Osteoblast (primary cell): ENCODE measurements around the gene CCDC66. TPM values are rescaled to one million over a fixed set of nuclear protein-coding genes. Genes with fewer than 3 reads are reported as not detected.

Source experiments
- DNase-seq: peaks from one replicate; pipeline ENCODE4 v3.0.0; 2011; ENCODE audit warnings: low spot score, mixed read lengths; ENCODE audit not compliant: insufficient read length; ENCODE audit errors: missing footprints
- H2AFZ ChIP-seq: 2 replicates; pipeline ENCODE4 v1.6.0; 2011; ENCODE audit warnings: mild to moderate bottlenecking, low read length
- H3K27ac ChIP-seq: 2 replicates; pipeline ENCODE4 v1.5.1; 2011; ENCODE audit warnings: mild to moderate bottlenecking, low read depth, low read length, moderate library complexity
- H3K27me3 ChIP-seq: 2 replicates; pipeline ENCODE4 v1.6.0; 2012; ENCODE audit warnings: mild to moderate bottlenecking, control low read depth, inconsistent platforms, low read length, moderate library complexity; ENCODE audit not compliant: insufficient read depth
- H3K36me3 ChIP-seq: 2 replicates; pipeline ENCODE4 v1.5.1; 2011; ENCODE audit warnings: mild to moderate bottlenecking, low read length, control low read depth, moderate library complexity; ENCODE audit not compliant: insufficient read depth
- H3K4me1 ChIP-seq: 2 replicates; pipeline ENCODE4 v1.5.1; 2011; ENCODE audit warnings: mild to moderate bottlenecking, low read length, control low read depth, moderate library complexity; ENCODE audit not compliant: insufficient read depth
- H3K4me2 ChIP-seq: 2 replicates; pipeline ENCODE4 v1.6.0; 2011; ENCODE audit warnings: mild to moderate bottlenecking, low read length; ENCODE audit not compliant: insufficient read depth
- H3K4me3 ChIP-seq: fragments of 200-600 bp; sonication (generic); 3 replicates; pipeline ENCODE4 v1.5.1; 2012; ENCODE audit warnings: mild to moderate bottlenecking, low read length, inconsistent platforms; ENCODE audit not compliant: insufficient read depth
- H3K79me2 ChIP-seq: 2 replicates; pipeline ENCODE4 v1.6.0; 2012; ENCODE audit warnings: mild to moderate bottlenecking, low read length, control low read depth, inconsistent platforms; ENCODE audit not compliant: insufficient read depth
- H3K9me3 ChIP-seq: 2 replicates; pipeline ENCODE4 v1.5.1; 2011; ENCODE audit warnings: low read depth, low read length, control low read depth
- H4K20me1 ChIP-seq: 2 replicates; pipeline ENCODE4 v1.6.0; 2012; ENCODE audit warnings: mild to moderate bottlenecking, low read length, control low read depth; ENCODE audit not compliant: insufficient read depth
- total RNA-seq: library from RNA; depleted of rRNA; stranded (reverse); fragments of >200 nt; gene quantifications from 2 replicates; pipeline ENCODE4 v1.2.3, GENCODE V29; 2012
- TF ChIP-seq, protein P1 (sequence below): IDR thresholded peaks from 2 replicates; pipeline ENCODE4 v1.5.1; 2011; ENCODE audit warnings: mild to moderate bottlenecking, low read depth, low read length, moderate library complexity; ENCODE audit errors: extremely low read depth

Gene CCDC66
- 34.7 and 48.0 TPM in 2 replicates for total RNA-seq

DNA sequence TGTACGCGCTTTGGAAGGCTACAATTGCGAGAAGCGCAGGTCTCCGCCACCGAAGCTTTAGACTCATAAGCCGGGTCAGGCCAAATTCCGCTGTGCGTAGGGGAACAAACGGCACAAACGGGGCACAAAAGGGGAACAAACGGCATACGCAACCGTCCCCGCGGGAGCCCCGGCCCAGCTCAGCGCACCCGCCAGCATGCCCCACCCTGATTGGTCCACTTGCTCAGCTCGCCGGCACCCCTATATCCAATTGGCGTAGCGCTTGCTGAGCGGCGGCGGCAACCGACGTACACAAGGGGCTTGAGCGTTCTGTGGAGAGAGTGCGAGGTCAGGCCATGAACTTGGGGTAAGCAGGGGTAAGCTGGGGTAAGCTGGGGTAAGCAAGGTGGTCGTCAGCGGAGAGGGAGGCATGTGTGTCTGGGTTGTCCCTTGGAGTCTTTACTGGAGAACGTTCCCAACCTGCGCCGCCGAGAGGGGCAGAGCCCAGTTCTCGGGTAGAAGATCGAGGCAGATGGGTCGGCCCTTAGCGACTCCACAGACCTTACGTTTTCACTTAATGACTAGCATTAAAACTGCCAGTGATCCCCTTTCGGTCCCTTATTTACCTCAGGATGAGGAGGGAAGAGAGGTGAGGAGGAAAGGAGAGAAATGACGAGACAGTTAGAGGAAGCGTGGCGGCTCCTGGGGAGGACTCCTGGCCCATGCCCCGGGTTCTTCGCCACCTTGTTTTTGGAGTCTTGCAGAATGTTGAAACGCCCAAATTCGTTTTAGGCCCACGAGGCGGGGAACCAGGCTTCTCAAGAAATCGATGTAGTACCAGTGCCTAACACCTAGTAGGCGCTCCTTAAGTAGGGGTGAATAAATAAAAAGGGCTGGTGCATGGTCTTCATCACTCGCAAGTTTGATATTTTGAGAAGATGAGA is at the start of gene CCDC66:
Gene CCDC66, plus strand, starts transcription at position 268 of the 923 bp plus-strand sequence. Its CDS starts 68 bp downstream, at position 336.
- Histone ChIP-seq H3K36me3 (peaks cover 11% of the 10 kb centered on the region), H4K20me1 (no peaks in the 10 kb centered on the region), H2AFZ (peak within 1 kb of the TSS; percentile 100), H3K79me2 (peaks cover 27% of the 10 kb centered on the region), H3K4me3 (peak within 1 kb of the TSS; percentile 93), H3K27me3 (no peaks in the 10 kb centered on the region), H3K4me1 (peaks cover 6% of the 10 kb centered on the region), H3K4me2 (peak within 1 kb of the TSS; percentile 99), H3K27ac (peak within 1 kb of the TSS; percentile 93), H3K9me3 (no peaks in the 10 kb centered on the region)
- TF ChIP-seq, protein P1, sequence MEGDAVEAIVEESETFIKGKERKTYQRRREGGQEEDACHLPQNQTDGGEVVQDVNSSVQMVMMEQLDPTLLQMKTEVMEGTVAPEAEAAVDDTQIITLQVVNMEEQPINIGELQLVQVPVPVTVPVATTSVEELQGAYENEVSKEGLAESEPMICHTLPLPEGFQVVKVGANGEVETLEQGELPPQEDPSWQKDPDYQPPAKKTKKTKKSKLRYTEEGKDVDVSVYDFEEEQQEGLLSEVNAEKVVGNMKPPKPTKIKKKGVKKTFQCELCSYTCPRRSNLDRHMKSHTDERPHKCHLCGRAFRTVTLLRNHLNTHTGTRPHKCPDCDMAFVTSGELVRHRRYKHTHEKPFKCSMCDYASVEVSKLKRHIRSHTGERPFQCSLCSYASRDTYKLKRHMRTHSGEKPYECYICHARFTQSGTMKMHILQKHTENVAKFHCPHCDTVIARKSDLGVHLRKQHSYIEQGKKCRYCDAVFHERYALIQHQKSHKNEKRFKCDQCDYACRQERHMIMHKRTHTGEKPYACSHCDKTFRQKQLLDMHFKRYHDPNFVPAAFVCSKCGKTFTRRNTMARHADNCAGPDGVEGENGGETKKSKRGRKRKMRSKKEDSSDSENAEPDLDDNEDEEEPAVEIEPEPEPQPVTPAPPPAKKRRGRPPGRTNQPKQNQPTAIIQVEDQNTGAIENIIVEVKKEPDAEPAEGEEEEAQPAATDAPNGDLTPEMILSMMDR = peak; percentile 70
- DNase-seq = peak; percentile 96

DNA sequence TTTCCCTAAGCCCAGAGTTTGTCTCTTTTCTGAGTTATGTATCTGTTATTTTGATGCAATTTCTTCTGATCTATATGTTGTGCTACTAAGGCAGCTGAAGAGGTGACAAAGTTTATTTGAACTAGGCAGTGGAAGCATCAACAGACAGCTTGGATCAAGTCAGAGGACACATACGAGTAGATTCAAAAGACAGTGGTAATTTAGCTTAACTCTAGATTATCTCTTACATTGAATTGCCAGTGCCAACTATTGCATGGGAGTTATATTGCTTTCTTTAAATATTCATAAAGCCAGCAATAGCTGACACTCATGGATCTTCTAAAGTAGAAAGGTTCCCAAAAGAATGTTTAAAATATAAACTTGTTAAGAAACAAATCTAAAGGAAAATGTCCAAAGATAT is 37.3 kb upstream of the CCDC66 start:
- H3K4me2 ChIP-seq = no peak overlapping the region
- no peak overlapping the region for H3K27ac ChIP-seq
- no peak overlapping the region for H2AFZ ChIP-seq
- H3K4me1 ChIP-seq = no peaks in the 10 kb centered on the region
- H3K36me3 ChIP-seq = no peaks in the 10 kb centered on the region
- H4K20me1 ChIP-seq = no peaks in the 10 kb centered on the region
- no peaks in the 10 kb centered on the region for H3K9me3 ChIP-seq
- no peaks in the 10 kb centered on the region for H3K27me3 ChIP-seq
- TF ChIP-seq, protein P1 = no peak
- no peak for DNase-seq
- H3K79me2 ChIP-seq = no peaks in the 10 kb centered on the region
- no peak overlapping the region for H3K4me3 ChIP-seq

DNA sequence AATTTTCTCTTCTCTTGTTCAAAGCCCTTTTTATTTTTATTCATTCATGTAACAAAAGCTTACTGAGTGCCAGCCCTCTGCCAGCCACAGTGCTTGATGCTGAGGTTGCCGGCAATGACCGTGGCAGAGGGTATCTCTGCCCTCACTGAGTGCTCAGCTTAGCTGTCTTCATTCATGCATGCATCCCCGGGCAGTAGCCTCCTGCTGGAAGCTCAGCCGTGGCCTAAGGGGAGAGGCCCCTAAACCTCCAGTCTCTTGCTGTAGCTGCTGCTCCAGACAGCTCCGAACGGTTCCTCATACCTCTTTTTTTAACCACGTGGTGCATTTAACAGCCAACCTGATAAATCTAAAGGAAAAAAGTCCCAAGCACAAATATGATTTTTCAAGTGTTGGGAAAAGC is 34.6 kb upstream of the CCDC66 start:
- no peak overlapping the region for H3K4me2 ChIP-seq
- H3K4me3 ChIP-seq = no peak overlapping the region
- TF ChIP-seq, protein P1 = no peak
- no peak for DNase-seq
- no peaks in the 10 kb centered on the region for H4K20me1 ChIP-seq
- no peaks in the 10 kb centered on the region for H3K36me3 ChIP-seq
- H3K4me1 ChIP-seq = no peaks in the 10 kb centered on the region
- H3K9me3 ChIP-seq = no peaks in the 10 kb centered on the region
- H3K79me2 ChIP-seq = no peaks in the 10 kb centered on the region
- H2AFZ ChIP-seq = no peak overlapping the region
- no peak overlapping the region for H3K27ac ChIP-seq
- no peaks in the 10 kb centered on the region for H3K27me3 ChIP-seq

DNA sequence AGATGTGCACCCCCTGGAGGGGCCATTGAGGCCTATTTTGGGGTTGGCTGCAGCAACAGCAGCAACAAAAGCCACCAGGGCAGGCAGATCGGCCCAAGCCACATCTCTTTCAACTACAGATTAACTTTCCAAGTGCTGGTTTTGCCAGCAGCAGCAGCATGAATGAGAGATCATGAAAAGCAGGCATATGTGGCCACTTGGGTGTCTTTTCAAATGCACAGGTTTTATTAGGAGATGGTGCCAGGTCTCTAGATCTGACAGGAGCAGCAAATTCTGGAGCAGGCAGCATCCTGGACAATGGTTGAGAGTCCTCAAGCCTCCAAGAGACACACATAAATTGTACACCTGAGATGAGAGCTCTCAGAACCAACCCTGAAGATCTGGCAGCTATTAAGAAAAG is 31.7 kb upstream of the CCDC66 start:
- Histone ChIP-seq H3K4me1 (no peaks in the 10 kb centered on the region), H3K9me3 (no peaks in the 10 kb centered on the region), H3K36me3 (no peaks in the 10 kb centered on the region), H3K4me3 (no peak overlapping the region), H3K79me2 (no peaks in the 10 kb centered on the region), H3K4me2 (no peak overlapping the region), H3K27ac (no peak overlapping the region), H3K27me3 (no peaks in the 10 kb centered on the region), H4K20me1 (no peaks in the 10 kb centered on the region), H2AFZ (no peak overlapping the region)
- no peak for DNase-seq
- TF ChIP-seq, protein P1 = no peak
